NCI-H748 (cell line): Measurements from ENCODE around the gene AGAP5.
A peak's percentile ranks its signal among the peaks of the same experiment; 100 is the strongest.

ENCODE experiments used
- DNase-seq: peaks from one replicate; lab custom pipeline; 2025; ENCODE audit not compliant: unreplicated experiment; lab: John Stamatoyannopoulos, UW

Gene AGAP5

GRCh38 chr10:73634421-73634820, 63.5 kb downstream of the AGAP5 start:
- DNase-seq: no peak

- DNase-seq: no peak
Observed at GRCh38 chr10:73629165-73629564, 68.7 kb downstream of the AGAP5 start.

- DNase-seq: no peak
Observed at GRCh38 chr10:73628405-73628804, 69.5 kb downstream of the AGAP5 start.

GRCh38 chr10:73627300-73627699, 70.6 kb downstream of the AGAP5 start:
- no peak for DNase-seq

GRCh38 chr10:73625884-73626752, 71.8 kb downstream of the AGAP5 start:
- DNase-seq: peak; percentile 95

- peak; percentile 44 for DNase-seq
Observed at GRCh38 chr10:73625004-73625883, 72.7 kb downstream of the AGAP5 start.
